Mesendoderm (in vitro differentiated cells): ENCODE results near the gene CDK6.

Source experiments
- DNase-seq: peaks from one replicate; pipeline ENCODE4 v3.0.0; 2013
- H2AK5ac ChIP-seq: 2 replicates; pipeline ENCODE4 v1.6.1; 2013; ENCODE audit warnings: low read length, inconsistent platforms
- H2BK120ac ChIP-seq: 2 replicates; pipeline ENCODE4 v1.6.1; 2013; ENCODE audit warnings: low read depth, mild to moderate bottlenecking, low read length, moderate library complexity, mixed read lengths
- H2BK15ac ChIP-seq: replicated peaks from 2 replicates; pipeline ENCODE4 v1.6.1; 2013; ENCODE audit warnings: low read depth, mild to moderate bottlenecking, moderate library complexity
- H2BK5ac ChIP-seq: 2 replicates; pipeline ENCODE4 v1.6.1; 2013; ENCODE audit warnings: low read length, inconsistent platforms
- H3K18ac ChIP-seq: 2 replicates; pipeline ENCODE4 v1.6.1; 2013; ENCODE audit warnings: mild to moderate bottlenecking, low read length, mixed read lengths
- H3K23ac ChIP-seq: one replicate; pipeline ENCODE4 v1.6.1; 2013; ENCODE audit warnings: low read length
- H3K27ac ChIP-seq: 2 replicates; pipeline ENCODE4 v1.5.1; 2013; ENCODE audit warnings: low read depth, mild to moderate bottlenecking, inconsistent platforms, low read length, moderate library complexity
- H3K27me3 ChIP-seq: 2 replicates; pipeline ENCODE4 v1.6.1; 2013; ENCODE audit warnings: low read length, control low read depth, mild to moderate bottlenecking, inconsistent platforms; ENCODE audit not compliant: insufficient read depth, poor library complexity
- H3K36me3 ChIP-seq: 2 replicates; pipeline ENCODE4 v1.6.1; 2013; ENCODE audit warnings: low read length, inconsistent platforms; ENCODE audit not compliant: control insufficient read depth, insufficient read depth
- H3K4ac ChIP-seq: one replicate; pipeline ENCODE4 v1.6.1; 2013; ENCODE audit warnings: low read depth, mild to moderate bottlenecking, low read length, moderate library complexity
- H3K4me1 ChIP-seq: 2 replicates; pipeline ENCODE4 v1.6.1; 2013; ENCODE audit warnings: low read depth, low read length, inconsistent platforms; ENCODE audit not compliant: control insufficient read depth
- H3K4me2 ChIP-seq: 2 replicates; pipeline ENCODE4 v1.6.1; 2013; ENCODE audit warnings: low read length
- H3K4me3 ChIP-seq: 2 replicates; pipeline ENCODE4 v1.5.1; 2013; ENCODE audit warnings: mild to moderate bottlenecking, low read length
- H3K56ac ChIP-seq: one replicate; pipeline ENCODE4 v1.6.1; 2013; ENCODE audit warnings: low read length
- H3K79me1 ChIP-seq: 2 replicates; pipeline ENCODE4 v1.6.1; 2013; ENCODE audit warnings: low read length, inconsistent platforms
- H3K79me2 ChIP-seq: 2 replicates; pipeline ENCODE4 v1.6.1; 2013; ENCODE audit warnings: mild to moderate bottlenecking, low read length; ENCODE audit not compliant: control insufficient read depth, insufficient read depth
- H3K9ac ChIP-seq: 2 replicates; pipeline ENCODE4 v1.6.1; 2013; ENCODE audit warnings: low read length, inconsistent platforms
- H4K5ac ChIP-seq: one replicate; pipeline ENCODE4 v1.6.1; 2013; ENCODE audit warnings: low read length
- H4K8ac ChIP-seq: one replicate; pipeline ENCODE4 v1.6.1; 2013; ENCODE audit warnings: low read depth, mild to moderate bottlenecking, control low read depth, low read length, moderate library complexity
- WGBS: extraction: QIAGEN DNeasy Blood & Tissue Kit; methylation state at CpG from one replicate; pipeline ENCODE4 v1.1.7; 2013; ENCODE audit warnings: low lambda C conversion rate, missing lambda C conversion rate; ENCODE audit not compliant: insufficient coverage; ENCODE audit errors: extremely low coverage; 5-methylcytosine and 5-hydroxymethylcytosine counted together

CDK6 gene

GRCh38 chr7:92595281-92595680, 241.1 kb downstream of the CDK6 start:
- no peak overlapping the region for H4K5ac ChIP-seq

GRCh38 chr7:92594746-92595145, 241.6 kb downstream of the CDK6 start:
- H3K18ac ChIP-seq = no peak overlapping the region
- no peak overlapping the region for H3K4ac ChIP-seq
- no peak overlapping the region for H2BK120ac ChIP-seq
- DNase-seq = no peak
- H3K79me1 ChIP-seq = no peaks in the 10 kb centered on the region
- no peak overlapping the region for H3K23ac ChIP-seq
- H4K8ac ChIP-seq = no peak overlapping the region
- H3K4me2 ChIP-seq = no peak overlapping the region
- no CpG with 5 or more reads among the region's 3 CpGs for WGBS
- no peak overlapping the region for H3K56ac ChIP-seq
- no peak overlapping the region for H2BK15ac ChIP-seq
- no peak overlapping the region for H4K5ac ChIP-seq
- peaks cover 3% of the 10 kb centered on the region for H3K27me3 ChIP-seq
- no peaks in the 10 kb centered on the region for H3K4me1 ChIP-seq
- H3K79me2 ChIP-seq = peaks cover 1% of the 10 kb centered on the region
- no peak overlapping the region for H3K27ac ChIP-seq
- H2BK5ac ChIP-seq = no peak overlapping the region
- H3K9ac ChIP-seq = no peak overlapping the region
- no peak overlapping the region for H3K4me3 ChIP-seq
- no peak overlapping the region for H2AK5ac ChIP-seq
- H3K36me3 ChIP-seq = no peaks in the 10 kb centered on the region

More at GRCh38 chr7:92595281-92595680, 241.1 kb downstream of the CDK6 start:
- Histone ChIP-seq H3K4me1 (no peaks in the 10 kb centered on the region), H3K4me2 (no peak overlapping the region), H3K79me2 (no peaks in the 10 kb centered on the region), H3K18ac (no peak overlapping the region), H3K56ac (no peak overlapping the region), H2AK5ac (no peak overlapping the region), H2BK120ac (no peak overlapping the region), H3K27me3 (peaks cover 3% of the 10 kb centered on the region), H3K23ac (no peak overlapping the region), H3K9ac (no peak overlapping the region), H3K27ac (no peak overlapping the region), H3K4ac (no peak overlapping the region), H4K8ac (no peak overlapping the region), H2BK5ac (no peak overlapping the region), H2BK15ac (no peak overlapping the region), H3K4me3 (no peak overlapping the region), H3K79me1 (no peaks in the 10 kb centered on the region), H3K36me3 (no peaks in the 10 kb centered on the region)
- WGBS = no CpG with 5 or more reads among the region's 4 CpGs
- DNase-seq = no peak

- Histone ChIP-seq H2BK15ac (no peak overlapping the region), H3K79me2 (peaks cover 37% of the 10 kb centered on the region), H3K27ac (no peak overlapping the region), H2BK120ac (no peak overlapping the region), H3K4me1 (no peaks in the 10 kb centered on the region), H4K8ac (no peak overlapping the region), H3K4ac (no peak overlapping the region), H3K4me3 (no peak overlapping the region), H2AK5ac (no peak overlapping the region), H3K36me3 (no peaks in the 10 kb centered on the region), H3K79me1 (peaks cover 5% of the 10 kb centered on the region), H3K4me2 (no peak overlapping the region), H3K27me3 (peaks cover 3% of the 10 kb centered on the region), H2BK5ac (no peak overlapping the region), H3K56ac (no peak overlapping the region), H4K5ac (no peak overlapping the region), H3K23ac (no peak overlapping the region), H3K9ac (no peak overlapping the region), H3K18ac (no peak overlapping the region)
- WGBS = no CpG with 5 or more reads among the region's 19 CpGs
- no peak for DNase-seq
These were observed 245.6 kb downstream of the CDK6 start for GRCh38 chr7:92590711-92591310.

DNA sequence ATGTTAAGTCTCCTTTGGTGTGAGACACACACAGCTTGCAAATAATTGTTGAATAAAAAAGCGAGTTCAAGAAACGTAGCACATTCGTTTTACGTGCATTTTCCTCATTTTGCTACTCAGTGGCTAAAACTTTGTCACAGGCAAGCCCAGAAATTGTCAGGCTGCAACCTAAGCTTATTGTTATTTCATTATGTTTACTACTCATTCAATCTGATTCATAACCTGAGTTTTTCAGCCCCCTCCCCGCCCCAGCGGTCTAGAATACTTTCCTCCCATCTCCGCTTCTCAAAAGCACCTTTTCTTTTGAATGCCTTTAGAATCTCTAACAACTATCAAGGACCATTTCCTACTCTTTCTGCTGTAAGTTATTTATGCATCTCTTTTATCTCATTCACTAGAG, 247.3 kb downstream of the CDK6 start:
- peak overlapping the region; percentile 89 for H3K4me2 ChIP-seq
- H3K4ac ChIP-seq = no peak overlapping the region
- peak overlapping the region; percentile 91 for H3K4me3 ChIP-seq
- H3K23ac ChIP-seq = no peak overlapping the region
- H3K36me3 ChIP-seq = no peaks in the 10 kb centered on the region
- H2BK120ac ChIP-seq = no peak overlapping the region
- peaks cover 45% of the 10 kb centered on the region for H3K79me2 ChIP-seq
- H3K4me1 ChIP-seq = no peaks in the 10 kb centered on the region
- no CpG with 5 or more reads among the region's 7 CpGs for WGBS
- H4K8ac ChIP-seq = no peak overlapping the region
- H4K5ac ChIP-seq = no peak overlapping the region
- no peak overlapping the region for H2BK5ac ChIP-seq
- DNase-seq = no peak
- H3K27ac ChIP-seq = no peak overlapping the region
- no peak overlapping the region for H2AK5ac ChIP-seq
- peak overlapping the region; percentile 98 for H3K56ac ChIP-seq
- no peak overlapping the region for H2BK15ac ChIP-seq
- no peak overlapping the region for H3K18ac ChIP-seq
- H3K79me1 ChIP-seq = peaks cover 5% of the 10 kb centered on the region
- H3K9ac ChIP-seq = peak overlapping the region; percentile 96
- peaks cover 3% of the 10 kb centered on the region for H3K27me3 ChIP-seq

DNA sequence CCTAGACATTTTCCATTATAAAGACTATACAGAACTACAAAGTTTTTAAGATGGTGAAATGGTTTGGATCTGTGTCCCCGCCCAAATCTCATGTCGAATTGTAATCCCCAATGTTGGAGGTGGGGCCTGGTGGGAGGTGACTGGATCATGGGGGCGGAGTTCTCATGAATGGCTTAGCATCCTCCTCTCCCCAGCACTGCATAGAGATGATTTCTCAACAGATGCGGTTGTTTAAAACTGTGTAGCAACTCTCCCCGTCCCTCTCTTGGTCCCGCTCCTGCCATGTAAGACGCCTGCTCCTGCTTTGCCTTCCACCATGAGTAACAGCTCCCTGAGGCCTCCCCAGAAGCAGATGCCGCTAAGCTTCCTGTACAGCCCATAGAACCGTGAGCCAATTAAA, 247.8 kb downstream of the CDK6 start:
- H3K4me1 ChIP-seq = no peaks in the 10 kb centered on the region
- no peak overlapping the region for H2BK15ac ChIP-seq
- no peak overlapping the region for H4K8ac ChIP-seq
- no peak overlapping the region for H3K56ac ChIP-seq
- H3K79me1 ChIP-seq = peaks cover 5% of the 10 kb centered on the region
- H3K4ac ChIP-seq = no peak overlapping the region
- no CpG with 5 or more reads among the region's 9 CpGs for WGBS
- H3K79me2 ChIP-seq = peaks cover 49% of the 10 kb centered on the region
- H4K5ac ChIP-seq = no peak overlapping the region
- no peak overlapping the region for H3K4me3 ChIP-seq
- H3K27me3 ChIP-seq = peaks cover 3% of the 10 kb centered on the region
- H2BK120ac ChIP-seq = no peak overlapping the region
- H3K18ac ChIP-seq = no peak overlapping the region
- no peak overlapping the region for H2AK5ac ChIP-seq
- H3K9ac ChIP-seq = no peak overlapping the region
- no peak for DNase-seq
- no peak overlapping the region for H3K4me2 ChIP-seq
- no peaks in the 10 kb centered on the region for H3K36me3 ChIP-seq
- H3K23ac ChIP-seq = no peak overlapping the region
- no peak overlapping the region for H2BK5ac ChIP-seq
- no peak overlapping the region for H3K27ac ChIP-seq

DNA sequence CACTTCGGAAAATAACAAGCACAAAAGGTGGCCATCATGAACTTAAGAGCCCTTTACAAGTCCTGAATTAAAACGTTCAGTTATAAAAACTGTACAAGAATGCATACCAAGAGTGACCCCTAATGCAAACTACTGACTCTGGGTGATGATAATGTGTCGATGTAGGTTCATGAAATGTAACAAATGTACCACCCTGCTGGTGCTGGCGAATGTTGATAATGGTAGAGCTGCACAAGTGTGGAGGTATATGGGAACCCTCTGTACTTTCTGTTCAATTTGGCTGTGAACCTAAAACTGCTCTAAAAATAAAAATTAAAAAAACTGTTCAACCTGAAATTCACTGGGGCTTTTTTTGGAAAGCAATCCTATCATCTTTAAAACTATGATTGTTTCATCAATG, 249.5 kb downstream of the CDK6 start:
- no CpG with 5 or more reads among the region's 4 CpGs for WGBS
- no peak overlapping the region for H3K4me3 ChIP-seq
- H3K27ac ChIP-seq = no peak overlapping the region

More for the DNA sequence above, 249.5 kb downstream of the CDK6 start:
- Histone ChIP-seq H3K36me3 (no peaks in the 10 kb centered on the region), H3K4me2 (no peak overlapping the region), H2BK5ac (no peak overlapping the region), H4K8ac (no peak overlapping the region), H3K18ac (no peak overlapping the region), H3K79me2 (peaks cover 55% of the 10 kb centered on the region), H3K9ac (no peak overlapping the region), H3K23ac (no peak overlapping the region), H3K56ac (no peak overlapping the region), H4K5ac (no peak overlapping the region), H2BK15ac (no peak overlapping the region), H3K4ac (no peak overlapping the region), H2BK120ac (no peak overlapping the region), H3K4me1 (no peaks in the 10 kb centered on the region), H3K27me3 (peaks cover 3% of the 10 kb centered on the region), H2AK5ac (no peak overlapping the region), H3K79me1 (peaks cover 5% of the 10 kb centered on the region)
- DNase-seq = no peak
